GM12891 (cell line): ENCODE measurements around the gene MAPK14.

ENCODE experiments used
- DNase-seq: peaks from one replicate; pipeline ENCODE4 v3.0.0; 2011; ENCODE audit warnings: low spot score; ENCODE audit not compliant: insufficient read length
- FAIRE-seq: peaks from 2 replicates; lab custom pipeline; 2011; peaks lifted over from hg19 to GRCh38; lab: Jason Lieb, UNC
- PAX5 ChIP-seq: IDR thresholded peaks from 2 replicates; pipeline ENCODE4 v1.6.1; 2011; ENCODE audit warnings: low read length, moderate library complexity, mild to moderate bottlenecking; ENCODE audit not compliant: insufficient read depth, severe bottlenecking
- POLR2A ChIP-seq: IDR thresholded peaks from 2 replicates; pipeline ENCODE4 v1.6.1; 2011; ENCODE audit warnings: low read depth, low read length, control low read depth
- POLR2AphosphoS5 ChIP-seq: IDR thresholded peaks from 2 replicates; pipeline ENCODE4 v1.6.1; 2011; ENCODE audit warnings: low read depth, low read length, control low read depth
- POU2F2 ChIP-seq: IDR thresholded peaks from 2 replicates; pipeline ENCODE4 v1.6.1; 2011; ENCODE audit warnings: low read depth, mild to moderate bottlenecking, control low read depth, low read length, moderate library complexity
- SPI1 ChIP-seq: IDR thresholded peaks from 2 replicates; pipeline ENCODE4 v1.6.1; 2011; ENCODE audit warnings: low read depth, low read length, control low read depth
- TAF1 ChIP-seq: IDR thresholded peaks from 2 replicates; pipeline ENCODE4 v1.6.1; 2011; ENCODE audit warnings: low read depth, low read length, control low read depth

The MAPK14 gene

GRCh38 chr6:36067374-36068011 lies 39.9 kb downstream of the MAPK14 start:
- no peak for FAIRE-seq
- TF ChIP-seq TAF1: no peak
- TF ChIP-seq PAX5: no peak
- no peak for TF ChIP-seq SPI1
- no peak for TF ChIP-seq POU2F2
- no peak for TF ChIP-seq POLR2A
- no peak for TF ChIP-seq POLR2AphosphoS5
- no peak for DNase-seq

GRCh38 chr6:36068012-36068392 lies 40.4 kb downstream of the MAPK14 start:
- no peak for DNase-seq
- TF ChIP-seq PAX5 (no peak), POU2F2 (no peak), POLR2A (no peak), SPI1 (no peak), TAF1 (no peak), POLR2AphosphoS5 (no peak)
- FAIRE-seq: no peak

- no peak for TF ChIP-seq TAF1
- no peak for TF ChIP-seq PAX5
- TF ChIP-seq POU2F2: no peak
- TF ChIP-seq POLR2A: no peak
- TF ChIP-seq SPI1: no peak
- no peak for TF ChIP-seq POLR2AphosphoS5
- no peak for FAIRE-seq
- no peak for DNase-seq
Measured at GRCh38 chr6:36068586-36068985, 41.0 kb downstream of the MAPK14 start.

DNA sequence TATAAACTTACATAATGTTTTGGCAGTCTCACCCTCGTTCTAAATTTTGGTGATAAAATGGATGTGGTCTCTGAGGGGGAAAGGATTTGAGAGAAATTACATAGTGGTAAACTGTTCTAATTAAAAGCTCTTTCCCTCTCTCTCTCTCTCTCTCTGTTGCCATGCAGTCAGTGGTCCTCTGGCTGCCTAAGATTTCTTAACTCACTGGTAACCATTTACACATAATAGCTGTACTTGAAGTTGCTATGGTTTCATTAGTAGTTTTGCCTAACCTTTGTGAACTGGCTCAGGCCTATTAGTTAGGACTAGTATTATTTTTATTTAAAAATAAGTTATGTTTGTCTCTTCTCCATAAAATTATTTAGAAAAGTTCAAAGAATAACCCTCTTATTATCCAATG lies 42.0 kb downstream of the MAPK14 start:
- TF ChIP-seq SPI1: no peak
- TF ChIP-seq POLR2AphosphoS5: no peak
- no peak for TF ChIP-seq TAF1
- TF ChIP-seq POU2F2: no peak
- TF ChIP-seq PAX5: no peak
- no peak for TF ChIP-seq POLR2A
- no peak for DNase-seq
- FAIRE-seq: no peak

DNA sequence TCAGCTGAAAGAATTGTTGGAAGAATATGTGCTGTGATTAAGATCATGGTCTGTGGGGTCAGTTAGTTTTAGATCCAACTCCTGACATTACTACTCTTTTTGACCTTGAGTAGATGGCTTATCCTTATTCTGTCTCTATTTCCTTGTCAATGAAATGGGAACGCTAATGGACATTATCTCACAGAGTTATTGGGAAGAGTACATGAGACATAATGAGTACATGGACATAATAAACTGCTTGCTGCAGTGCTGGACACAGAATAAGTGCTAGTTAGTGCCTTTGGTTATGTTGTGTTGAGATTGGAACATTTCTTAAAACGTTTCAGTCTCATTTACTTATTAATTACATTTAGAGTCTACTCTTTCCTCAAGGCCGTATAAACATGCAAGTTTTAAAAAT lies 42.6 kb downstream of the MAPK14 start:
- TF ChIP-seq POLR2A (no peak), SPI1 (no peak), POU2F2 (no peak), PAX5 (no peak), POLR2AphosphoS5 (no peak), TAF1 (no peak)
- DNase-seq (no peak), FAIRE-seq (no peak)

DNA sequence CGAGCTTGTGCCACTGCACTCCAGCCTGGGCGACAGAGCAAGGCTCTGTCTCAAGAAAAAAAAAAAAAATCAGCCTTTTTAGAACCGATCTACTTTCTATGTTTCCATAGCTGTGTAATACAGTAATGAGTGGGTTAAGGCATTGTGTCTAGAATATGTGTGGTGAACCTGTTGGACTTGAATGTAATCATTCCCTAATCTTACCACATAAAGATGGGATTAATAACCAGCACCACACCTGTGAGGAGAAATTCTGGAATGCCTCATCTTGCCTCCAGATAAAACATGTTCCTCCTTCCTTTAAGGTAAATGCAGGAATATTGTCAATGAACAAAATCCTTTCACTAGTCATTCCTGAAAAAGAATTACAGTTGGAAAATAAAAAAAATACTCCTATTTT lies 43.7 kb downstream of the MAPK14 start:
- TF ChIP-seq PAX5: no peak
- no peak for TF ChIP-seq POU2F2
- FAIRE-seq (no peak), DNase-seq (no peak)

GRCh38 chr6:36071714-36072113 lies 44.1 kb downstream of the MAPK14 start:
- DNase-seq (no peak), FAIRE-seq (no peak)
- TF ChIP-seq POU2F2: no peak
- no peak for TF ChIP-seq PAX5
- TF ChIP-seq TAF1: no peak
- TF ChIP-seq POLR2A: no peak
- TF ChIP-seq POLR2AphosphoS5: no peak
- no peak for TF ChIP-seq SPI1

DNA sequence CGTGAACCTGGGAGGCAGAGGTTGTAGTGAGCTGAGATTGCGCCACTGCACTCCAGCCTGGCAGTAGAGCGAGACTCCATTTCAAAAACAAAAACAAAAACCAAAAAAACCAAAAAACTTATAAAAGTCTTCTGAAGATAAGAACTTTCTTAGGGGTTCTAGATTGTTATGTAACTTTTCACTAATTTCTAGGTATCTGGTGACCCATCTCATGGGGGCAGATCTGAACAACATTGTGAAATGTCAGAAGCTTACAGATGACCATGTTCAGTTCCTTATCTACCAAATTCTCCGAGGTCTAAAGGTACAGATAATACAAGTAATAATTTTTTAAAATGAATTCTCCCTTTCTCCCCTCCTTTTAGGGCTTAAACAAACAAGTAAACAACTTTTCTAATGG lies 45.1 kb downstream of the MAPK14 start:
- FAIRE-seq (no peak), DNase-seq (no peak)
- no peak for TF ChIP-seq PAX5
- no peak for TF ChIP-seq POLR2A
- no peak for TF ChIP-seq POU2F2
- TF ChIP-seq TAF1: no peak
- TF ChIP-seq POLR2AphosphoS5: no peak
- TF ChIP-seq SPI1: no peak

- no peak for DNase-seq
- TF ChIP-seq TAF1: no peak
- TF ChIP-seq PAX5: no peak
- TF ChIP-seq POU2F2: no peak
- no peak for TF ChIP-seq POLR2A
- TF ChIP-seq POLR2AphosphoS5: no peak
- no peak for TF ChIP-seq SPI1
- FAIRE-seq: no peak
Measured at GRCh38 chr6:36073587-36073986, 46.0 kb downstream of the MAPK14 start.

- TF ChIP-seq PAX5: no peak
- TF ChIP-seq POLR2A: no peak
- TF ChIP-seq POLR2AphosphoS5: no peak
- no peak for TF ChIP-seq TAF1
- DNase-seq (no peak), FAIRE-seq (peak; percentile 75)
Measured at GRCh38 chr6:36075656-36076055, 48.0 kb downstream of the MAPK14 start.
